Kidney (tissue), 14 donors: ENCODE data around the gene ANGPTL3. TPM values are rescaled to one million over a fixed set of nuclear protein-coding genes. Genes with fewer than 3 reads are reported as not detected.

Source experiments
- DNase-seq, 5 donors: peaks; one replicate each; pipeline ENCODE4 v3.0.0-alpha.2; 2013 to 2020
- FAIRE-seq: peaks from 2 replicates; lab custom pipeline; 2012; peaks lifted over from hg19 to GRCh38; lab: Jason Lieb, UNC
- H3K27ac ChIP-seq, 2 donors: one replicate each; pipeline ENCODE4 v1.7.0; 2013; ENCODE audit warnings: low read depth in 2 of 2, low read length in 2 of 2, inconsistent platforms in 1 of 2
- H3K27me3 ChIP-seq: one replicate; pipeline ENCODE4 v1.7.1; 2013; ENCODE audit warnings: low read length, inconsistent platforms; ENCODE audit not compliant: control insufficient read depth, insufficient read depth
- H3K36me3 ChIP-seq, 3 donors: one replicate each; pipeline versions ENCODE4 v1.7.0 to v1.7.1; 2013; ENCODE audit warnings: low read length in 3 of 3, control low read depth in 1 of 3, inconsistent platforms in 1 of 3; ENCODE audit not compliant: insufficient read depth in 3 of 3, control insufficient read depth in 2 of 3
- H3K4me1 ChIP-seq, 3 donors: one replicate each; pipeline versions ENCODE4 v1.7.0 to v1.7.1; 2013; ENCODE audit warnings: low read length in 3 of 3, inconsistent platforms in 1 of 3, low read depth in 1 of 3; ENCODE audit not compliant: control insufficient read depth in 2 of 3, insufficient read depth in 2 of 3
- H3K4me3 ChIP-seq, 3 donors: one replicate each; pipeline versions ENCODE4 v1.7.0 to v1.8.1; 2013; ENCODE audit warnings: low read length in 3 of 3, control low read depth in 1 of 3, inconsistent platforms in 1 of 3
- H3K9ac ChIP-seq, 3 donors: one replicate each; pipeline versions ENCODE4 v1.7.0 to v1.7.1; 2013; ENCODE audit warnings: low read length in 3 of 3, control low read depth in 1 of 3, inconsistent platforms in 1 of 3
- H3K9me3 ChIP-seq, 3 donors: one replicate each; pipeline versions ENCODE4 v1.7.0 to v1.7.1; 2013; ENCODE audit warnings: low read length in 3 of 3, control low read depth in 1 of 3, inconsistent platforms in 1 of 3; ENCODE audit not compliant: control insufficient read depth in 2 of 3, insufficient read depth in 1 of 3
- CTCF ChIP-seq: IDR thresholded peaks from 3 replicates; pipeline ENCODE4 v1.5.1; 2012; ENCODE audit warnings: mild to moderate bottlenecking, moderate library complexity, borderline replicate concordance; ENCODE audit not compliant: insufficient read depth; ENCODE audit errors: extremely low read depth
- intact Hi-C: fragments of 100-400 bp; cut with DNase I; formaldehyde crosslinking; loops from one replicate; pipeline ENCODE4 v1.11.1; 2022
- polyA plus RNA-seq: library from polyadenylated mRNA; stranded (reverse); fragments of 350-450 nt; fragmentation: Illumina TruSeq; extraction: RNeasy Lipid Tissue Mini Kit (QIAGEN cat#74804); gene quantifications from one replicate; pipeline ENCODE4 v1.2.3, GENCODE V29; 2014; ENCODE audit warnings: low read depth, low replicate concordance; ENCODE audit not compliant: insufficient read depth
- total RNA-seq: library from RNA; stranded (reverse); fragmentation: NEBNext Ultra II Directional; extraction: Animal tissue kit (Norgen Biotek cat#: 25700); gene quantifications from one replicate; pipeline ENCODE4 v1.2.1, GENCODE V29; 2021
- donor health status: control.
- donor health status: control.
- donor health status: control.
- donor health status: control.
- donor health status: control.
- donor health status: DM: yes; HTN: yes; CAD: no.
- donor health status: Normal renal cell carcinoma (clear cell type).

Gene ANGPTL3
- total and polyA plus RNA-seq, 2 donors from 2014 or later = 0.41 to 19.2 TPM

GRCh38 chr1:62588000-62588399, 9.3 kb upstream of the ANGPTL3 start:
- no peak for TF ChIP-seq CTCF
- Histone ChIP-seq H3K36me3 (no peaks in the 10 kb centered on the region), H3K9ac (no peak overlapping the region), H3K4me3 (no peak overlapping the region), H3K9me3 (no peaks in the 10 kb centered on the region), H3K27ac (no peak overlapping the region), H3K27me3 (no peaks in the 10 kb centered on the region), H3K4me1 (no peaks in the 10 kb centered on the region)
- DNase-seq (no peak), FAIRE-seq (no peak)
- intact Hi-C loops = no loop called here

DNA sequence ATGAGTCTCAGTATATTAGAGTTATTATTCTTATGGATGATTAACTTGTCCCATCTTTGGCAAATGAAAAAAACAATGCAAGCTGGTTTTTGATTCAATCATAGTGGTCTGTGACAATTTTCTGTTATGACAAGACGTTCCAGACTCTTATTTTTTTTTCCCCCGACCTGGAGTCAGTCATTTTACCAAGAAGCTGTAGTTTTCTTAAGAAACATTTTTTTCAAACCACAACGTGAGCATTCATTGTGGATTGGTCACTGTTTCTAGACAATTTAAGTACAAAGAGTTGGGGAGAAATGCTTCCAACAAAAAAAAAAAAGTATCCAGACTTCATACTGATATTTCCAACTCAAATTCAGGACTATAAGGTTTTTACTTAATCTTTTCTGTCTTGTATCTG, 8.0 kb upstream of the ANGPTL3 start:
- H3K36me3 ChIP-seq = no peaks in the 10 kb centered on the region
- TF ChIP-seq CTCF = no peak
- H3K27ac ChIP-seq = no peak overlapping the region
- H3K4me3 ChIP-seq = no peak overlapping the region
- intact Hi-C loops = no loop called here
- H3K9ac ChIP-seq = no peak overlapping the region
- DNase-seq = no peak
- H3K9me3 ChIP-seq = no peaks in the 10 kb centered on the region
- no peak for FAIRE-seq
- H3K4me1 ChIP-seq = no peaks in the 10 kb centered on the region
- no peaks in the 10 kb centered on the region for H3K27me3 ChIP-seq

GRCh38 chr1:62590255-62590969, 6.9 kb upstream of the ANGPTL3 start:
- intact Hi-C loops = no loop called here
- Histone ChIP-seq H3K36me3 (no peaks in the 10 kb centered on the region), H3K9me3 (no peaks in the 10 kb centered on the region), H3K27me3 (no peaks in the 10 kb centered on the region), H3K4me3 (no peak overlapping the region), H3K4me1 (no peaks in the 10 kb centered on the region), H3K9ac (no peak overlapping the region), H3K27ac (no peak overlapping the region)
- FAIRE-seq (no peak), DNase-seq (no peak)
- no peak for TF ChIP-seq CTCF
